NCI-H2227 (cell line): ENCODE data around the gene TM6SF1.
"Not testable (repeated sequence)": the region's sequence is repeated elsewhere in the genome, so short reads cannot be mapped to it uniquely, and the experiment has no call there.

Experiments used
- DNase-seq: peaks from one replicate; lab custom pipeline; 2025; ENCODE audit not compliant: unreplicated experiment; lab: John Stamatoyannopoulos, UW

TM6SF1 gene

GRCh38 chr15:83106994-83107840, at the start of gene TM6SF1:
Gene TM6SF1, plus strand, starts transcription at chr15:83107645. Its CDS starts 36 bp downstream, at chr15:83107681.
- DNase-seq = peak; percentile 37

- DNase-seq = no peak
Measured at GRCh38 chr15:83057696-83058376, 49.6 kb upstream of the TM6SF1 start.

- no peak for DNase-seq
Measured at GRCh38 chr15:83061680-83062079, 45.8 kb upstream of the TM6SF1 start.

- no peak for DNase-seq
Measured at GRCh38 chr15:83062768-83063180, 44.7 kb upstream of the TM6SF1 start.

GRCh38 chr15:83063551-83063950, 43.9 kb upstream of the TM6SF1 start:
- DNase-seq = no peak

- peak; percentile 5 for DNase-seq
Measured at GRCh38 chr15:83064859-83065258, 42.6 kb upstream of the TM6SF1 start.

GRCh38 chr15:83065431-83065830, 42.0 kb upstream of the TM6SF1 start:
- DNase-seq = no peak

GRCh38 chr15:83066034-83066733, 41.3 kb upstream of the TM6SF1 start:
- peak; percentile 32 for DNase-seq

- peak; percentile 93 for DNase-seq
Measured at GRCh38 chr15:83066734-83067637, 40.5 kb upstream of the TM6SF1 start, which contains the start of gene BTBD1. Gene BTBD1, minus strand, starts transcription at chr15:83067252. Its CDS starts 101 bp downstream, at chr15:83067151.

- DNase-seq = no peak
Measured at GRCh38 chr15:83067638-83067962, 39.8 kb upstream of the TM6SF1 start.

- DNase-seq = no peak
Measured at GRCh38 chr15:83068054-83068453, 39.4 kb upstream of the TM6SF1 start.

- DNase-seq = not testable (repeated sequence)
Measured at GRCh38 chr15:83069211-83069642, 38.2 kb upstream of the TM6SF1 start.

- peak; percentile 53 for DNase-seq
Measured at GRCh38 chr15:83077491-83078230, 29.8 kb upstream of the TM6SF1 start.

GRCh38 chr15:83078712-83079111, 28.7 kb upstream of the TM6SF1 start:
- DNase-seq = no peak

GRCh38 chr15:83081256-83082014, 26.0 kb upstream of the TM6SF1 start:
- DNase-seq = no peak

GRCh38 chr15:83082730-83083386, 24.6 kb upstream of the TM6SF1 start:
- no peak for DNase-seq

GRCh38 chr15:83085461-83085860, 22.0 kb upstream of the TM6SF1 start:
- not testable (repeated sequence) for DNase-seq

GRCh38 chr15:83085864-83086552, 21.4 kb upstream of the TM6SF1 start:
- DNase-seq = not testable (repeated sequence)
